A375 (cell line): ENCODE results near the gene MT1H. TPM values are rescaled to one million over a fixed set of nuclear protein-coding genes. Genes with fewer than 3 reads are reported as not detected.

Experiments
- total RNA-seq: library from RNA; depleted of rRNA; stranded (reverse); fragments of >200 nt; shearing (Covaris generic); gene quantifications from 2 replicates; pipeline ENCODE4 v1.2.3, GENCODE V29; 2014; rRNA removed

MT1H gene
- total RNA-seq: not detected in 2 replicates

GRCh38 chr16:56669005-56669839, at the start of gene MT1H:
Gene MT1H (plus strand): TSS chr16:56669814. CDS start chr16:56669885, 71 bp downstream.

GRCh38 chr16:56625140-56625942, 44.3 kb upstream of the MT1H start, which contains the start of gene MT1E:
Gene MT1E (plus strand): TSS chr16:56625781. CDS start chr16:56625852, 71 bp downstream.

GRCh38 chr16:56632156-56632847, 37.3 kb upstream of the MT1H start, which contains the start of gene MT1M:
Gene MT1M (plus strand): TSS chr16:56632659. CDS start chr16:56632732, 73 bp downstream.

GRCh38 chr16:56637814-56638750, 31.5 kb upstream of the MT1H start, which contains the start of gene MT1A:
Gene MT1A (plus strand): TSS chr16:56638666. CDS start chr16:56638739, 73 bp downstream.

GRCh38 chr16:56651586-56651985, 18.0 kb upstream of the MT1H start, which contains the start of gene MT1B:
Gene MT1B (plus strand): TSS chr16:56651886. CDS start chr16:56651954, 68 bp downstream.

GRCh38 chr16:56657555-56658326, 11.9 kb upstream of the MT1H start, which contains the start of gene MT1F:
Gene MT1F (plus strand): TSS chr16:56657959. CDS start chr16:56658059, 100 bp downstream.

GRCh38 chr16:56667581-56668571, 1.7 kb upstream of the MT1H start, which contains the start of gene MT1G:
Gene MT1G (minus strand): TSS chr16:56668065. CDS start chr16:56667993, 72 bp downstream.

GRCh38 chr16:56681939-56682702, 12.5 kb downstream of the MT1H start, which contains the start of gene MT1X:
Gene MT1X (plus strand): TSS chr16:56682470. CDS start chr16:56682541, 71 bp downstream.

Other genes starting within 250 kb of the MT1H start
- 113 and 124 TPM in 2 replicates for gene AMFR, start 244.3 kb upstream of the MT1H start, total RNA-seq
- 150 and 229 TPM in 2 replicates for gene NUDT21, start 218.5 kb upstream of the MT1H start, total RNA-seq
- 142 TPM in 2 replicates for gene OGFOD1, start 218.3 kb upstream of the MT1H start, total RNA-seq
- gene BBS2, start 149.8 kb upstream of the MT1H start, total RNA-seq: 29.0 and 31.5 TPM in 2 replicates
- not detected in 2 replicates for gene MT4, start 104.7 kb upstream of the MT1H start, total RNA-seq
- gene MT3, start 80.3 kb upstream of the MT1H start, total RNA-seq: not detected in 2 replicates
- 462 and 566 TPM in 2 replicates for gene MT2A, start 61.2 kb upstream of the MT1H start, total RNA-seq
- gene MT1E, start 44.0 kb upstream of the MT1H start, total RNA-seq: not detected in 2 replicates
- not detected in 2 replicates for gene MT1M, start 37.2 kb upstream of the MT1H start, total RNA-seq
- not detected in 2 replicates for gene MT1A, start 31.1 kb upstream of the MT1H start, total RNA-seq
- not detected in 2 replicates for gene MT1B, start 17.9 kb upstream of the MT1H start, total RNA-seq
- not detected in 2 replicates for gene MT1F, start 11.9 kb upstream of the MT1H start, total RNA-seq
- not detected in 2 replicates for gene MT1G, start 1.7 kb upstream of the MT1H start, total RNA-seq
- 26.5 and 39.2 TPM in 2 replicates for gene MT1X, start 12.7 kb downstream of the MT1H start, total RNA-seq
- gene NUP93, start 60.3 kb downstream of the MT1H start, total RNA-seq: 78.4 and 89.5 TPM in 2 replicates
- gene SLC12A3, start 195.4 kb downstream of the MT1H start, total RNA-seq: not detected in 2 replicates